Measurements from ENCODE around the gene MPP2. TPM values are rescaled to one million over a fixed set of nuclear protein-coding genes. Genes with fewer than 3 reads are reported as not detected.

The MPP2 gene
- total and polyA plus RNA-seq, 2 donors (not counting 3 experiments of a cell fraction or from before 2014, with no cell fraction given): 1.4 to 1.6 TPM

GRCh38 chr17:43953746-43954145 lies 46.4 kb upstream of the MPP2 start, which contains the start of gene PYY:
TSS of gene PYY (minus strand) at chr17:43953940. CDS start at chr17:43953483, 457 bp downstream.
- H3K4me3 ChIP-seq (replicated peaks in 1 of 3; ENCODE audit: insufficient read depth in 1 of 3, low read depth in 1 of 3, low read length in 3 of 3): no peak within 1 kb of the TSS
- H3K27ac ChIP-seq (ENCODE audit: insufficient read depth, low read depth, low read length): no peak within 1 kb of the TSS
- no peaks in the 10 kb centered on the region for H3K9me3 ChIP-seq (replicated peaks; ENCODE audit: control insufficient read depth, insufficient read depth, low read length)
- no peak for TF ChIP-seq JUN (IDR thresholded peaks at IDR 0.05; ENCODE audit: borderline replicate concordance, insufficient read depth, insufficient read length, low read depth)
- TF ChIP-seq FOS (IDR thresholded peaks at IDR 0.05; ENCODE audit: borderline replicate concordance, insufficient read depth, low read length): no peak
- no peak for TF ChIP-seq GATA2 (IDR thresholded peaks at IDR 0.05; ENCODE audit: insufficient read depth, insufficient read length, low read depth, low read length)
- no peak for TF ChIP-seq POLR2A (IDR thresholded peaks at IDR 0.05; ENCODE audit: low read depth, low read length)
- intact Hi-C loops (cut with micrococcal nuclease) (no loop called here), dilution Hi-C loops (cut with MboI; ENCODE audit: extremely low pct_ligation_motif_present, low sequenced_read_pairs) (no loop called here)
- no peaks in the 10 kb centered on the region for H4K20me1 ChIP-seq (replicated peaks; ENCODE audit: control insufficient read depth, extremely low read depth, insufficient read depth, low read length)
- CTCF ChIA-PET: interaction anchor here (2.1 kb wide), 1 partner anchor 10 kb away, joined by 15 read pairs; no protein-coding TSS in a partner anchor
- BruUV-seq (replicated peaks): no TSS peak
- H3K27me3 ChIP-seq (ENCODE audit: control insufficient read depth in 2 of 2, insufficient read depth in 2 of 2, low read length in 2 of 2): peaks cover 40 to 44% of the 10 kb centered on the region in 2 experiments
- H3K36me3 ChIP-seq (ENCODE audit: control insufficient read depth in 2 of 2, extremely low read depth in 1 of 2, insufficient read depth in 2 of 2, low read length in 2 of 2): no peaks in the 10 kb centered on the region
- H3K4me2 ChIP-seq (ENCODE audit: insufficient read depth, low read length): no peak within 1 kb of the TSS
- no peaks in the 10 kb centered on the region for H3K9me1 ChIP-seq (replicated peaks; ENCODE audit: control insufficient read depth, extremely low read depth, insufficient read depth, low read length)
- H3K79me2 ChIP-seq (ENCODE audit: control insufficient read depth, insufficient read depth, low read length): no peaks in the 10 kb centered on the region
- peaks cover 2% of the 10 kb centered on the region for H3K4me1 ChIP-seq (ENCODE audit: control insufficient read depth, extremely low read depth, insufficient read depth, low read length)
- DNase-seq (ENCODE audit: low read depth, low spot score): no peak
- FAIRE-seq: no peak
- H3K9ac ChIP-seq (replicated peaks; ENCODE audit: extremely low read depth, insufficient read depth, low read length): no peak within 1 kb of the TSS
- no peak within 1 kb of the TSS for H2AFZ ChIP-seq (ENCODE audit: low read depth, low read length)
- POLR2A ChIA-PET: no interaction called here

GRCh38 chr17:43952724-43953666 lies 45.7 kb upstream of the MPP2 start:
- peaks cover 2% of the 10 kb centered on the region for H3K4me1 ChIP-seq (ENCODE audit: control insufficient read depth, extremely low read depth, insufficient read depth, low read length)
- no peak overlapping the region for H3K4me3 ChIP-seq (replicated peaks in 1 of 3; ENCODE audit: insufficient read depth in 1 of 3, low read depth in 1 of 3, low read length in 3 of 3)
- peaks cover 40 to 44% of the 10 kb centered on the region in 2 experiments for H3K27me3 ChIP-seq (ENCODE audit: control insufficient read depth in 2 of 2, insufficient read depth in 2 of 2, low read length in 2 of 2)
- no peak overlapping the region for H2AFZ ChIP-seq (ENCODE audit: low read depth, low read length)
- FAIRE-seq: peak; percentile 40
- TF ChIP-seq JUN (IDR thresholded peaks at IDR 0.05; ENCODE audit: borderline replicate concordance, insufficient read depth, insufficient read length, low read depth) (no peak), POLR2A (IDR thresholded peaks at IDR 0.05; ENCODE audit: low read depth, low read length) (no peak), CTCF (IDR thresholded peaks at IDR 0.05; ENCODE audit: extremely low read depth in 1 of 2, insufficient read depth in 1 of 2, low read depth in 1 of 2, low read length in 2 of 2) (no peak), MYC (IDR thresholded peaks at IDR 0.05; ENCODE audit: low read depth, low read length) (no peak), EZH2 (IDR thresholded peaks at IDR 0.05; ENCODE audit: borderline replicate concordance, low read depth, low read length, severe bottlenecking) (peak; percentile 99), POLR2AphosphoS5 (IDR thresholded peaks at IDR 0.05; ENCODE audit: insufficient read depth, low read depth, low read length) (no peak), MAX (IDR thresholded peaks at IDR 0.05; ENCODE audit: insufficient read depth, insufficient read length) (no peak), GATA2 (IDR thresholded peaks at IDR 0.05; ENCODE audit: insufficient read depth, insufficient read length, low read depth, low read length) (no peak)
- intact Hi-C loops (cut with micrococcal nuclease): no loop called here
- no peaks in the 10 kb centered on the region for H3K9me3 ChIP-seq (replicated peaks; ENCODE audit: control insufficient read depth, insufficient read depth, low read length)
- CTCF ChIA-PET: interaction anchor here (1.2 to 2.1 kb wide), 2 partner anchors 9 kb away, joined by 5 to 15 read pairs; no protein-coding TSS in a partner anchor
- H3K79me2 ChIP-seq (ENCODE audit: control insufficient read depth, insufficient read depth, low read length): no peaks in the 10 kb centered on the region
- H3K4me2 ChIP-seq (ENCODE audit: insufficient read depth, low read length): no peak overlapping the region
- no peaks in the 10 kb centered on the region for H3K9me1 ChIP-seq (replicated peaks; ENCODE audit: control insufficient read depth, extremely low read depth, insufficient read depth, low read length)
- no peak overlapping the region for H3K9ac ChIP-seq (replicated peaks; ENCODE audit: extremely low read depth, insufficient read depth, low read length)
- DNase-seq (ENCODE audit: low read depth, low spot score): no peak
- H3K27ac ChIP-seq (ENCODE audit: insufficient read depth, low read depth, low read length): no peak overlapping the region
- H4K20me1 ChIP-seq (replicated peaks; ENCODE audit: control insufficient read depth, extremely low read depth, insufficient read depth, low read length): no peaks in the 10 kb centered on the region
- no peaks in the 10 kb centered on the region for H3K36me3 ChIP-seq (ENCODE audit: control insufficient read depth in 2 of 2, extremely low read depth in 1 of 2, insufficient read depth in 2 of 2, low read length in 2 of 2)
- POLR2A ChIA-PET: no interaction called here
- dilution Hi-C loops (cut with MboI; ENCODE audit: extremely low pct_ligation_motif_present, low sequenced_read_pairs): no loop called here
- no TSS peak for BruUV-seq (replicated peaks)
